Kidney (tissue), 14 donors: ENCODE data around the gene CALML4. TPM values are rescaled to one million over a fixed set of nuclear protein-coding genes. Genes with fewer than 3 reads are reported as not detected.
A peak's percentile ranks its signal among the peaks of the same experiment; 100 is the strongest.

Source experiments
- DNase-seq, 5 donors: peaks; one replicate each; pipeline ENCODE4 v3.0.0-alpha.2; 2013 to 2020
- FAIRE-seq: peaks from 2 replicates; lab custom pipeline; 2012; peaks lifted over from hg19 to GRCh38; lab: Jason Lieb, UNC
- H3K27ac ChIP-seq, 2 donors: one replicate each; pipeline ENCODE4 v1.7.0; 2013; ENCODE audit warnings: low read depth in 2 of 2, low read length in 2 of 2, inconsistent platforms in 1 of 2
- H3K27me3 ChIP-seq: one replicate; pipeline ENCODE4 v1.7.1; 2013; ENCODE audit warnings: low read length, inconsistent platforms; ENCODE audit not compliant: control insufficient read depth, insufficient read depth
- H3K36me3 ChIP-seq, 3 donors: one replicate each; pipeline versions ENCODE4 v1.7.0 to v1.7.1; 2013; ENCODE audit warnings: low read length in 3 of 3, control low read depth in 1 of 3, inconsistent platforms in 1 of 3; ENCODE audit not compliant: insufficient read depth in 3 of 3, control insufficient read depth in 2 of 3
- H3K4me1 ChIP-seq, 3 donors: one replicate each; pipeline versions ENCODE4 v1.7.0 to v1.7.1; 2013; ENCODE audit warnings: low read length in 3 of 3, inconsistent platforms in 1 of 3, low read depth in 1 of 3; ENCODE audit not compliant: control insufficient read depth in 2 of 3, insufficient read depth in 2 of 3
- H3K4me3 ChIP-seq, 3 donors: one replicate each; pipeline versions ENCODE4 v1.7.0 to v1.8.1; 2013; ENCODE audit warnings: low read length in 3 of 3, control low read depth in 1 of 3, inconsistent platforms in 1 of 3
- H3K9ac ChIP-seq, 3 donors: one replicate each; pipeline versions ENCODE4 v1.7.0 to v1.7.1; 2013; ENCODE audit warnings: low read length in 3 of 3, control low read depth in 1 of 3, inconsistent platforms in 1 of 3
- H3K9me3 ChIP-seq, 3 donors: one replicate each; pipeline versions ENCODE4 v1.7.0 to v1.7.1; 2013; ENCODE audit warnings: low read length in 3 of 3, control low read depth in 1 of 3, inconsistent platforms in 1 of 3; ENCODE audit not compliant: control insufficient read depth in 2 of 3, insufficient read depth in 1 of 3
- CTCF ChIP-seq: IDR thresholded peaks from 3 replicates; pipeline ENCODE4 v1.5.1; 2012; ENCODE audit warnings: mild to moderate bottlenecking, moderate library complexity, borderline replicate concordance; ENCODE audit not compliant: insufficient read depth; ENCODE audit errors: extremely low read depth
- intact Hi-C: fragments of 100-400 bp; cut with DNase I; formaldehyde crosslinking; loops from one replicate; pipeline ENCODE4 v1.11.1; 2022
- polyA plus RNA-seq: library from polyadenylated mRNA; stranded (reverse); fragments of 350-450 nt; fragmentation: Illumina TruSeq; extraction: RNeasy Lipid Tissue Mini Kit (QIAGEN cat#74804); gene quantifications from one replicate; pipeline ENCODE4 v1.2.3, GENCODE V29; 2014; ENCODE audit warnings: low read depth, low replicate concordance; ENCODE audit not compliant: insufficient read depth
- total RNA-seq: library from RNA; stranded (reverse); fragmentation: NEBNext Ultra II Directional; extraction: Animal tissue kit (Norgen Biotek cat#: 25700); gene quantifications from one replicate; pipeline ENCODE4 v1.2.1, GENCODE V29; 2021
- donor health status: control.
- donor health status: control.
- donor health status: control.
- donor health status: control.
- donor health status: control.
- donor health status: DM: yes; HTN: yes; CAD: no.
- donor health status: Normal renal cell carcinoma (clear cell type).

Gene CALML4
- total and polyA plus RNA-seq, 2 donors from 2014 or later, result 17.4 to 54.7 TPM

- TF ChIP-seq CTCF, result no peak
- FAIRE-seq, result no peak
Measured at GRCh38 chr15:68207176-68207935, 2.2 kb upstream of the CALML4 start.

DNA sequence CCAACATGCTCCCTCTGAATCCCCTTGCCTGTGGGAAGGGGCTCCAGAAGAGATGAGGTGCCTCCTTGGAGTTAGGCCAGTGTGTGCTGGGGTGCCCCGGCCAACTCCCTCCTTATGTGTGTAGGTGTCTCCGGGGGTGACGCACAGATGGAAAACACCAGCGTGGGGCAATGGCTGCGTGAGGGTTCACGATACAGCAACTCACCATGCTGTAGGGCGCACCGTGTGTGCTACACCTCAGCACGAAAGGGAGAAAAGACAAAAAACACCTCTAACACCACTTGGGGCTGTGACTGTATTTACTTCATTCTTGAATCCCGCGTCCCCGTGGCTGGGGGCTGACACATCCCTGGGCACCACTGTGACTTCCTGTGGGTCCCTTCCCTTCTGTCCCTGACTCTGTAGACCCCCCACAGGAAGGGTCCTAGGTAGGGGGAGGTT lies 1.6 kb upstream of the CALML4 start:
- Histone ChIP-seq H3K27me3 (no peaks in the 10 kb centered on the region), H3K4me1 (peaks cover 0 to 16% (median 11%) of the 10 kb centered on the region in 3 donors), H3K4me3 (no peak overlapping the region), H3K27ac (no peak overlapping the region), H3K9ac (no peak overlapping the region), H3K36me3 (no peaks in the 10 kb centered on the region), H3K9me3 (no peaks in the 10 kb centered on the region)
- intact Hi-C loops, result no loop called here
- no peak for DNase-seq
- no peak for FAIRE-seq
- no peak for TF ChIP-seq CTCF

More at GRCh38 chr15:68207176-68207935, 2.2 kb upstream of the CALML4 start:
- Histone ChIP-seq H3K9me3 (no peaks in the 10 kb centered on the region), H3K27ac (no peak overlapping the region), H3K36me3 (no peaks in the 10 kb centered on the region), H3K4me3 (no peak overlapping the region), H3K4me1 (peaks cover 0 to 11% (median 10%) of the 10 kb centered on the region in 3 donors), H3K9ac (no peak overlapping the region), H3K27me3 (no peaks in the 10 kb centered on the region)
- no peak for DNase-seq
- intact Hi-C loops, result no loop called here

- no peaks in the 10 kb centered on the region for H3K36me3 ChIP-seq
- no peaks in the 10 kb centered on the region for H3K27me3 ChIP-seq
- FAIRE-seq (no peak), DNase-seq (peak in 1 of 5 donors; percentile 69)
- no peaks in the 10 kb centered on the region for H3K9me3 ChIP-seq
- intact Hi-C loops, result no loop called here
- peak overlapping the region in 1 of 3 donors; percentile 6 for H3K9ac ChIP-seq
- H3K4me1 ChIP-seq, result peaks cover 0 to 17% (median 13%) of the 10 kb centered on the region in 3 donors
- H3K4me3 ChIP-seq, result peak overlapping the region in 1 of 3 donors; percentile 52
- no peak for TF ChIP-seq CTCF
- peak overlapping the region; percentile 30 to 64 for H3K27ac ChIP-seq
Measured at GRCh38 chr15:68205954-68206539, 915 bp upstream of the CALML4 start.
